ENCODE results near the gene NFX1. TPM values are rescaled to one million over a fixed set of nuclear protein-coding genes. Genes with fewer than 3 reads are reported as not detected.
"Not testable (repeated sequence)": the region's sequence is repeated elsewhere in the genome, so short reads cannot be mapped to it uniquely, and the experiment has no call there.

NFX1 gene
- total and polyA plus RNA-seq, 9 of the 15 experiments (the other 6 are each of a cell fraction or from before 2014, with no cell fraction given) = 8.8 to 38.9 (median 26.8) TPM

GRCh38 chr9:33385536-33385935, 95.2 kb downstream of the NFX1 start:
- H3K79me2 ChIP-seq (ENCODE audit: control insufficient read depth, insufficient read depth, low read length); H3K4me2 ChIP-seq (ENCODE audit: insufficient read depth, low read length); H3K4me1 ChIP-seq (replicated peaks in 1 of 2; ENCODE audit: control insufficient read depth in 2 of 2, insufficient read depth in 2 of 2, low read length in 2 of 2); POLR2A ChIA-PET; CTCF ChIA-PET (ENCODE audit: low intra/inter-chr PET ratio); H2AFZ ChIP-seq (ENCODE audit: low read depth, low read length); FAIRE-seq; BruUV-seq (replicated peaks); H3K27ac ChIP-seq (ENCODE audit: extremely low read depth, low read depth, low read length); H4K20me1 ChIP-seq (replicated peaks; ENCODE audit: control insufficient read depth, insufficient read depth, low read length); DNase-seq (ENCODE audit: extremely low read depth in 1 of 4, low spot score in 3 of 4); H3K9me3 ChIP-seq (replicated peaks; ENCODE audit: control insufficient read depth, insufficient read depth, low read depth, low read length); H3K9ac ChIP-seq (ENCODE audit: insufficient read depth in 1 of 2, low read depth in 2 of 2, low read length in 2 of 2); H3K36me3 ChIP-seq (ENCODE audit: control insufficient read depth, insufficient read depth, low read length); H3K27me3 ChIP-seq (ENCODE audit: control insufficient read depth in 2 of 2, insufficient read depth in 2 of 2, low read length in 2 of 2); H3K9me1 ChIP-seq (ENCODE audit: control insufficient read depth, insufficient read depth, low read length); ATAC-seq; in situ Hi-C loops (cut with MboI); intact Hi-C loops (cut with micrococcal nuclease); H3K4me3 ChIP-seq: not testable (repeated sequence)
- WGBS (ENCODE audit: insufficient coverage, low coverage, missing lambda C conversion rate) = 57% methylated on average over 7 of the region's 11 CpGs

- H3K9me3 ChIP-seq (replicated peaks; ENCODE audit: control insufficient read depth, insufficient read depth, low read depth, low read length); H3K4me1 ChIP-seq (replicated peaks in 1 of 2; ENCODE audit: control insufficient read depth in 2 of 2, insufficient read depth in 2 of 2, low read length in 2 of 2); H3K36me3 ChIP-seq (ENCODE audit: control insufficient read depth, insufficient read depth, low read length); H3K4me3 ChIP-seq; DNase-seq (ENCODE audit: extremely low read depth in 1 of 4, low spot score in 3 of 4); H4K20me1 ChIP-seq (replicated peaks; ENCODE audit: control insufficient read depth, insufficient read depth, low read length); BruUV-seq (replicated peaks); H3K9me1 ChIP-seq (ENCODE audit: control insufficient read depth, insufficient read depth, low read length); POLR2A ChIA-PET; H3K9ac ChIP-seq (ENCODE audit: insufficient read depth in 1 of 2, low read depth in 2 of 2, low read length in 2 of 2); H3K27me3 ChIP-seq (ENCODE audit: control insufficient read depth in 2 of 2, insufficient read depth in 2 of 2, low read length in 2 of 2); intact Hi-C loops (cut with micrococcal nuclease); FAIRE-seq; H3K27ac ChIP-seq (ENCODE audit: extremely low read depth, low read depth, low read length); in situ Hi-C loops (cut with MboI); H2AFZ ChIP-seq (ENCODE audit: low read depth, low read length); H3K79me2 ChIP-seq (ENCODE audit: control insufficient read depth, insufficient read depth, low read length); CTCF ChIA-PET (ENCODE audit: low intra/inter-chr PET ratio); H3K4me2 ChIP-seq (ENCODE audit: insufficient read depth, low read length); ATAC-seq: not testable (repeated sequence)
- 80% methylated on average over 14 of the region's 23 CpGs for WGBS (ENCODE audit: insufficient coverage, low coverage, missing lambda C conversion rate)
Observed at GRCh38 chr9:33385979-33386640, 95.8 kb downstream of the NFX1 start.

- H3K9ac ChIP-seq (ENCODE audit: insufficient read depth in 1 of 2, low read depth in 2 of 2, low read length in 2 of 2); H3K36me3 ChIP-seq (ENCODE audit: control insufficient read depth, insufficient read depth, low read length); H3K4me3 ChIP-seq; H3K9me1 ChIP-seq (ENCODE audit: control insufficient read depth, insufficient read depth, low read length); DNase-seq (ENCODE audit: extremely low read depth in 1 of 4, low spot score in 3 of 4); in situ Hi-C loops (cut with MboI); FAIRE-seq; H3K4me1 ChIP-seq (replicated peaks in 1 of 2; ENCODE audit: control insufficient read depth in 2 of 2, insufficient read depth in 2 of 2, low read length in 2 of 2); intact Hi-C loops (cut with micrococcal nuclease); H2AFZ ChIP-seq (ENCODE audit: low read depth, low read length); H4K20me1 ChIP-seq (replicated peaks; ENCODE audit: control insufficient read depth, insufficient read depth, low read length); H3K4me2 ChIP-seq (ENCODE audit: insufficient read depth, low read length); H3K27ac ChIP-seq (ENCODE audit: extremely low read depth, low read depth, low read length); CTCF ChIA-PET (ENCODE audit: low intra/inter-chr PET ratio); POLR2A ChIA-PET; H3K79me2 ChIP-seq (ENCODE audit: control insufficient read depth, insufficient read depth, low read length); BruUV-seq (replicated peaks); H3K9me3 ChIP-seq (replicated peaks; ENCODE audit: control insufficient read depth, insufficient read depth, low read depth, low read length); H3K27me3 ChIP-seq (ENCODE audit: control insufficient read depth in 2 of 2, insufficient read depth in 2 of 2, low read length in 2 of 2); ATAC-seq: not testable (repeated sequence)
- 36% methylated on average over 4 of the region's 14 CpGs for WGBS (ENCODE audit: insufficient coverage, low coverage, missing lambda C conversion rate)
Observed at GRCh38 chr9:33386641-33386996, 96.3 kb downstream of the NFX1 start.

- FAIRE-seq; POLR2A ChIA-PET; ATAC-seq; in situ Hi-C loops (cut with MboI); CTCF ChIA-PET (ENCODE audit: low intra/inter-chr PET ratio); H3K9ac ChIP-seq (ENCODE audit: insufficient read depth in 1 of 2, low read depth in 2 of 2, low read length in 2 of 2); H3K9me1 ChIP-seq (ENCODE audit: control insufficient read depth, insufficient read depth, low read length); H3K4me2 ChIP-seq (ENCODE audit: insufficient read depth, low read length); H3K27ac ChIP-seq (ENCODE audit: extremely low read depth, low read depth, low read length); H3K4me3 ChIP-seq; H3K9me3 ChIP-seq (replicated peaks; ENCODE audit: control insufficient read depth, insufficient read depth, low read depth, low read length); H3K4me1 ChIP-seq (replicated peaks in 1 of 2; ENCODE audit: control insufficient read depth in 2 of 2, insufficient read depth in 2 of 2, low read length in 2 of 2); H2AFZ ChIP-seq (ENCODE audit: low read depth, low read length); H4K20me1 ChIP-seq (replicated peaks; ENCODE audit: control insufficient read depth, insufficient read depth, low read length); H3K79me2 ChIP-seq (ENCODE audit: control insufficient read depth, insufficient read depth, low read length); H3K27me3 ChIP-seq (ENCODE audit: control insufficient read depth in 2 of 2, insufficient read depth in 2 of 2, low read length in 2 of 2); intact Hi-C loops (cut with micrococcal nuclease); BruUV-seq (replicated peaks); DNase-seq (ENCODE audit: extremely low read depth in 1 of 4, low spot score in 3 of 4); H3K36me3 ChIP-seq (ENCODE audit: control insufficient read depth, insufficient read depth, low read length): not testable (repeated sequence)
- 83% methylated on average over 3 of the region's 9 CpGs for WGBS (ENCODE audit: insufficient coverage, low coverage, missing lambda C conversion rate)
Observed at GRCh38 chr9:33386998-33387397, 96.7 kb downstream of the NFX1 start.

All from K562 (cell line).